ENCODE results near the gene CLBA1. TPM values are rescaled to one million over a fixed set of nuclear protein-coding genes. Genes with fewer than 3 reads are reported as not detected.

Gene CLBA1
- total RNA-seq = 8.1 and 9.8 TPM in 2 replicates

DNA sequence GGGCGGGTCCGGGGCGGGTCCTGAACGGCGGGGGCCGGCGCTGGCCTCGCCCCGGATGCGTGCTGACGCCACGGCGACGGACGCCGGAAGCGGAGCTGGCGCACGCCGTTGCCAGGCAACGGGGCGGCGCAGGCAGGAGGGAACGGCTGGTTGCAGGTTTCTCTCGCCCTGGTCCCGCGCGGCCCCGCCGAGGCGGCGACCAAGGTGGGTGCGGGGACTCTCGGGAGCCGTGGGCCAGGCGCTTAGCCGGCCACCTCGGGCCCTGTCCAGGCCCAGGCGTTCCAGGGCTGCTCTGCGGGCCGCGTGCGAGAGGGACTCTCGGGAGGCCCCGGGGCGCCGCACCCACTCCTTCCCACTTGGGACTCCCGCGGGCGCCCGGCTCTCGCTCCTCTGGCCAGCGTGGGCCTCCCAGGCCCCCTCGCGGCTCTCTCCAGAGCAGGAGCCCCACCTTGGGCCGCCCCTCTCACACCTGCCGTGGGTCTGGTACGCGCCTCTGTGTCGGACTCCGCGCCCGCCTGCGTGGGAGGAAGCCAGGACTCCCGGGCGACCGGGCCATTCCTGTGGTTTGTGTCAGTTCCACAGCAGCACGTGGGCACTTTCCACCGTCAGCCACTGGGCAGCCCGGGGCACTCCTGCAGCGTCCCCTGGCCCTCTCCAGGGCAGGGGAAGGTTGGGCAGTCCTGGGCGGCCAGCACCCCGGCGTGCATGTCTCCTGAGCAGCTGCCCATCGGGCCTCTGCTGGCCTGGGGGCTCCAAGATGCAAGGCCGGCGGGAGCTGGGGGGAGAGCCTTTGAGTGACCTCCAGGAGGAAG, at the start of gene CLBA1:
Gene CLBA1 (plus strand): TSS at position 114 of the 812 bp plus-strand sequence. CDS start 644 bp downstream, at position 758.

DNA sequence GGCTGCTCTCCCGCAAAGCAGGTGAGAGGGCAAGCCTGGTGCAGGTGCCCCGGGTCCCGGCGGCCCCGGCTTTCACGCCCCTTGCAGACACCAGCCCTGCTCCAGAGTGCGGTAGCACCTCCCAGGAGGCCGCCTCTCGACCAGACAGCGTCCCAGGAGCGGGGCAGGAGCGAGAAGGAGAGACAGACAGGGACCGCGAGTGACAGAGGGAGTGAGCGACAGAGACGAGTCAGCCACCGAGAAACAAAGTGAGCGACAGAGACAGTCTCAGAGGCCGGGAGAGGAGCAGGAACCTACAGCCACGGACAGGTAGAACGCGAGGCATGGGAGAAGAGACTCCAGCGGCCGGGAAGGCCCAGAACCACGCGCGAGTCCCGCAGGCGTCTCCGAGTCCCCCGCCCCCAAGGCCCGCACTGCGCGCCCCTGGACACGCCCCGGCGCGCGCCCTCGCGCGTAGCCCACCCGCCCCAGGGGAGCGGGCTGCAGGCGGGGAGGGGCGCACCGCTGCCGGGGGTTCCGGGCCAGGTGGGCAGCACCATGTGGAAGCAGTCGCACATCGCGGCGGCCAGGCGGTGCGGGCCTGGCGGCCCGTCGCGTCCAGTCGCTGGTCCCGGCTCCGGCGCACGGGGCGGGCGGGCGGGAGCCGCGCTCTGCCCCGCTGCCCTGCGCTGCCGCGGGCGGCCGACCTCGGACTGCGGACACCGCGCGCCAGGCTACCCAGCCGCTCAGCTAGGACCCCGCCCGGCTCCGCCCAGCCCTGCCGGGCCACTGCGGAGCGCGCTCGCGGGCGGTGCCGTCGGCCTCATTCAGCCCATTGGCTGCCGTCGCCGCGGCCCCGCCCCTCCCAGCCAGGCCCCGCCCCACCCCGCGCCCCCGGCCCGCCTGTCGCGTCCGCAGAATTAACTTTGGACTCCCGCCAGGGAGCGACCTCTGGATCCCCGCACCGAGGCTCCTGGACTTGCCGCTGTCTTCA, 7.6 kb upstream of the CLBA1 start, which contains the start of gene AHNAK2:
Gene AHNAK2 (minus strand): TSS at position 694 of the 973 bp plus-strand sequence. CDS start 137 bp downstream, at position 557.

DNA sequence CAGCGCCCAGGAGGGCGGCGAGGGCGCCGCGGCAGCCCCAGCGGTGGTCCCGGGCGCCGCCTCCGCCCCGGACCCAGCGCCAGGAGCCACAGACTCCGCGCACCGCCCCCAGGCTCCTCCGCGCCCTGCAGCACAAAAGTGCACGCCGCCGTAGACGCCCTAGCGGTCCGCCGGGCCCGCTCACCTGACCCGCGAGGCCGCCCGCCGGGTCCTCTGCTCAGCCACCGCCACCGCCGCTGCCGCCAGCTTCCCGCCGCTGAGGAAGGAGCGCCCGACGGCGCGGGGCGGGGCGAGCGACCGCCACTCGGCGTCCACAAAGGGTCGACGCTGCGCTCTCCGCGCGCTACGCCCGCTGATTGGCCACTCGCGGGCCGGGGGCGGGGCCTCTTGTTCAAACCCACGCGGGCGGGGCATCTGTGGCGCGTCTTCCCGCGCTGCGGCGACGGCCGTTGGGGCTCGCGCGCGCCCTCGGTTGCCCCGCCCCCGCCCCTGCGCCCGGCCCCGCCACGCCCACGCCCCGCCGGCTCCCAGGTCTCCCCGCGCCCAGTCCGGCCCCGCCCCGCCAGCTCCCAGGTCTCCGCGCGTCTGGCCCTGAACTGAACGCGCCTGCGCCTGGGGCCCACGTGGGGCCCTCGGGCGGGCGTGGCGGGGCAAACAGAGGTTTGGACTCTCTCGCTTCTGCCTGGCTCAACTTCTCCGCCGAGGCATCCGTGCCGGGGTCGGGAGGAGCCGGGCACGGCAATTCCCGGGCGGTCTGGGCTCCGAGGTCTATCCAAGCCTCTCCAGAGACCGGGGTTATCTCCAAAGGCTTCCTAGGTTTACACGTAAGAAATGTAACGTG, 35.4 kb downstream of the CLBA1 start, which contains the start of gene CDCA4:
Gene CDCA4 (minus strand): TSS at position 269 of the 841 bp plus-strand sequence. CDS start 9,154 bp downstream, outside the sequence.

Other genes with a start within 250 kb of the CLBA1 start
- 63.8 and 68.6 TPM in 2 replicates for gene SIVA1, start 232.6 kb upstream of the CLBA1 start, total RNA-seq
- 137 and 141 TPM in 2 replicates for gene AKT1, start 190.0 kb upstream of the CLBA1 start, total RNA-seq
- gene ZBTB42, start 184.7 kb upstream of the CLBA1 start, total RNA-seq = 2.2 and 2.6 TPM in 2 replicates
- 14.7 and 17.0 TPM in 2 replicates for gene CEP170B, start 120.5 kb upstream of the CLBA1 start, total RNA-seq
- gene PLD4, start 60.9 kb upstream of the CLBA1 start, total RNA-seq = 0.11 and 0.13 TPM in 2 replicates
- 138 and 152 TPM in 2 replicates for gene AHNAK2, start 7.4 kb upstream of the CLBA1 start, total RNA-seq
- gene CDCA4, start 35.3 kb downstream of the CLBA1 start, total RNA-seq = 14.6 and 15.2 TPM in 2 replicates
- 0.22 TPM in 1 of 2 replicates, not detected in the other for gene GPR132, start 79.6 kb downstream of the CLBA1 start, total RNA-seq
- gene JAG2, start 183.0 kb downstream of the CLBA1 start, total RNA-seq = 0.86 and 1.8 TPM in 2 replicates
- gene NUDT14, start 195.5 kb downstream of the CLBA1 start, total RNA-seq = 7.6 and 14.1 TPM in 2 replicates

Data from articular chondrocyte of knee joint (primary cell).